PC-3 (cell line): ENCODE measurements around the gene RTTN.

ENCODE experiments used
- EZH2 ChIP-seq: fragments of 300-600 bp; sonication (generic); IDR thresholded peaks from one replicate; pipeline ENCODE4 v1.6.1; 2017; ENCODE audit warnings: antibody characterized with exemption, mild to moderate bottlenecking, low read length; ENCODE audit not compliant: unreplicated experiment
- EZH2phosphoT487 ChIP-seq: fragments of 300-600 bp; sonication (generic); IDR thresholded peaks from 2 replicates; pipeline ENCODE4 v1.6.1; 2018; ENCODE audit warnings: mild to moderate bottlenecking, antibody characterized with exemption, low read length, borderline replicate concordance
- TF ChIP-seq, protein P1 (sequence below): fragments of 300-600 bp; sonication (generic); conservative IDR thresholded peaks from 2 replicates; pipeline ENCODE4 v1.5.1; 2017; ENCODE audit warnings: antibody characterized with exemption, low read depth, mild to moderate bottlenecking, low read length

DNA sequence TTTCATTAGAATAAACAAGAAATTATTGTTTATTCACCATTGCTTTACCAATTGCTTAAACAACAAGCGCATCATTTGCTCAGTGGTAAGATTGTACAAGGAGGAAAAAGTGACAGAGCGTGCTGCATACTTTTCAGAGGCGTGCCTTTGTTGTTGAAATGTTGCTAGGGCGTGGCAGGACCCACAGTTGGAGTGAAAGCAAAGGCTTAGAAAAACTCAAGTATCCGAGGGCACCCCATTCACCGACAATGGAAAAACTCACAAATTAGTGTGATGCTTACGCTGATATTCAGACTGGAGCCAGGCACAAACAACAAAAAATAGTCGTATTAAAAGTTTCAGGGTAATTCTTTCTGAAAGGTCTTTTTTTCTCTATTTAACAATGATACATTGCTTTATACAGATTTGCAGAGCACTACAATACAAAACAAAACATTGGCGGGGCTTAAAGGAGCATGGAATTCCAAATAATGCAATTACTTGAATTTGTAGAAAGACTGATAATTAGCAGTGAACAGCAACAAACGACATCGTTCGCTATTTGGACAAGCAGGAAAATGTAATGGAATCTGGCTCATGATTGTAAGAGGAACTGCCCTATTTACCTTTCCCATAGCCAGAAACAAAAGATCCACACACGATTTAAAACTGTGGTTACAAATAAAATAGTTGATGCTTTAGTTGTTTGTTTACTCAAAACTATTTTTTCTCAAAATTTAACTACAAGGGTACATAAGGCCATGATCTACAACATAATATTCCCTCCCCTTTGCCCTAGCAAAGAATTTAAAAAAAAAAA, 37.8 kb upstream of the RTTN start:
- TF ChIP-seq, protein P1, sequence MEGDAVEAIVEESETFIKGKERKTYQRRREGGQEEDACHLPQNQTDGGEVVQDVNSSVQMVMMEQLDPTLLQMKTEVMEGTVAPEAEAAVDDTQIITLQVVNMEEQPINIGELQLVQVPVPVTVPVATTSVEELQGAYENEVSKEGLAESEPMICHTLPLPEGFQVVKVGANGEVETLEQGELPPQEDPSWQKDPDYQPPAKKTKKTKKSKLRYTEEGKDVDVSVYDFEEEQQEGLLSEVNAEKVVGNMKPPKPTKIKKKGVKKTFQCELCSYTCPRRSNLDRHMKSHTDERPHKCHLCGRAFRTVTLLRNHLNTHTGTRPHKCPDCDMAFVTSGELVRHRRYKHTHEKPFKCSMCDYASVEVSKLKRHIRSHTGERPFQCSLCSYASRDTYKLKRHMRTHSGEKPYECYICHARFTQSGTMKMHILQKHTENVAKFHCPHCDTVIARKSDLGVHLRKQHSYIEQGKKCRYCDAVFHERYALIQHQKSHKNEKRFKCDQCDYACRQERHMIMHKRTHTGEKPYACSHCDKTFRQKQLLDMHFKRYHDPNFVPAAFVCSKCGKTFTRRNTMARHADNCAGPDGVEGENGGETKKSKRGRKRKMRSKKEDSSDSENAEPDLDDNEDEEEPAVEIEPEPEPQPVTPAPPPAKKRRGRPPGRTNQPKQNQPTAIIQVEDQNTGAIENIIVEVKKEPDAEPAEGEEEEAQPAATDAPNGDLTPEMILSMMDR: no peak
- TF ChIP-seq EZH2 (no peak), EZH2phosphoT487 (no peak)
